ENCODE data around the gene GBP3. TPM values are rescaled to one million over a fixed set of nuclear protein-coding genes. Genes with fewer than 3 reads are reported as not detected.

Gene GBP3
- total RNA-seq, 1 donor from 2014 or later, result 39.4 TPM

DNA sequence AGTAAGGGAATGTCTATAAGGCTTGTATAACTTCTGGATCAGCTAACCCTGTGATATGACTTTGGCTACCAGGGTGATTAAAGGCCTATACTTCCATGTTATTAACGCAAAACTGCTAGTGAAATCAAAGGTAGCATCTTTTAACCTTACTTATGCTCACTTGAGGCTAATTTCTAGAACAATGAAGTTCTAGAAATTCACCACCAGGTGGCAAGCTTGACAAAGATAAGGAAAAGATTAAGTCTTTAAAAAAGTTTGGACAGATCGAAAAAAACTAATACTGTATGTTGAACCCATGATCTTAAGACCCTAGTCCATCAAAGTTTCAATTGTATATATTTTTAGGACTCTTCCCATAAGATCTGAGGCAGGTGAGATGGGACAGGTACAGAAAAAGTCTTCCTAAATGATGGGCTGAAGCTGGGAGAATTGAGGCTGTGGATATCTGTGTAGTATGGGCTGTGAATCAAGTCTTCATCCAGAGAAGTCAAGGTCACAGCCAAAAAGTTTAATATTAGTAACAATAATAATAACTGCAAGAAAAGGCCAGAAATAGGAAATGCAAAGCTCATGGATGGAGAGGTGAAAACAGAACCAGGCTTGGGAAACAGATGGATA, 49.0 kb downstream of the GBP3 start:
- no peaks in the 10 kb centered on the region for H3K27me3 ChIP-seq (ENCODE audit: control insufficient read depth, insufficient read depth, low read length)
- no peaks in the 10 kb centered on the region for H3K36me3 ChIP-seq (ENCODE audit: control insufficient read depth, insufficient read depth, low read length)
- TF ChIP-seq, protein P1, sequence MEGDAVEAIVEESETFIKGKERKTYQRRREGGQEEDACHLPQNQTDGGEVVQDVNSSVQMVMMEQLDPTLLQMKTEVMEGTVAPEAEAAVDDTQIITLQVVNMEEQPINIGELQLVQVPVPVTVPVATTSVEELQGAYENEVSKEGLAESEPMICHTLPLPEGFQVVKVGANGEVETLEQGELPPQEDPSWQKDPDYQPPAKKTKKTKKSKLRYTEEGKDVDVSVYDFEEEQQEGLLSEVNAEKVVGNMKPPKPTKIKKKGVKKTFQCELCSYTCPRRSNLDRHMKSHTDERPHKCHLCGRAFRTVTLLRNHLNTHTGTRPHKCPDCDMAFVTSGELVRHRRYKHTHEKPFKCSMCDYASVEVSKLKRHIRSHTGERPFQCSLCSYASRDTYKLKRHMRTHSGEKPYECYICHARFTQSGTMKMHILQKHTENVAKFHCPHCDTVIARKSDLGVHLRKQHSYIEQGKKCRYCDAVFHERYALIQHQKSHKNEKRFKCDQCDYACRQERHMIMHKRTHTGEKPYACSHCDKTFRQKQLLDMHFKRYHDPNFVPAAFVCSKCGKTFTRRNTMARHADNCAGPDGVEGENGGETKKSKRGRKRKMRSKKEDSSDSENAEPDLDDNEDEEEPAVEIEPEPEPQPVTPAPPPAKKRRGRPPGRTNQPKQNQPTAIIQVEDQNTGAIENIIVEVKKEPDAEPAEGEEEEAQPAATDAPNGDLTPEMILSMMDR (IDR thresholded peaks at IDR 0.05; ENCODE audit: insufficient read depth, low read length, poor library complexity, severe bottlenecking), result peak; percentile 48
- H3K4me3 ChIP-seq (ENCODE audit: low read depth, low read length), result no peak overlapping the region
- no peak for DNase-seq (ENCODE audit: low read depth)

DNA sequence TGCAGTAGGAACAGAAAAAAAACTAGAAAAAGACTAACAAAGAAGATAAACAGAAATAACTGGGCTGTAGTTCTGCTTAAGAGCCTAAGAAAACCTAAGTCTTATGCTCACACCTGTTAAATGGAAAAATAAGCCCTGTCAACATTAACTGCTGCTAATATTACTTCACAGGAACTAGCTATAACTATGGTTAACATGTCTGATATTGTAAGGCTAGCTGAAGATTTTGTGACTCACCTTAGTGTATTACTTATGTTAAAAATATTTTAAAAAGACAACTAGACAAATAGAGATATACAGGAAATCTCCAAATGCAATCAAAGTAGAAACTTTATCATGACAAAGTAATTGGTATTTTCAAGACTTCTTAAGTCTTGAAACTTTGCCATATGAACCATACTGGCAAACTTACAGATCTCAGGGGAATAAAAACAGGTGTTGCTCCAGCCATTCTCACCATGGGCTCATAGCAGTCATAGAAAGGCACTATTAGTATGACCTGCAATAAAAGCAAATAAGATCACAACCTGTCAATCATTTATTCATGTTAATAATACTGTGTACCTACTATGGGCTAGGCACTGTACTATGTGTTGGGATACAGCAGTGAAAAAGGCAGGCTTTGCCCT, 60.9 kb downstream of the GBP3 start:
- Histone ChIP-seq H3K27me3 (ENCODE audit: control insufficient read depth, insufficient read depth, low read length) (no peaks in the 10 kb centered on the region), H3K36me3 (ENCODE audit: control insufficient read depth, insufficient read depth, low read length) (no peaks in the 10 kb centered on the region), H3K4me3 (ENCODE audit: low read depth, low read length) (no peak overlapping the region)
- TF ChIP-seq, protein P1 (IDR thresholded peaks at IDR 0.05; ENCODE audit: insufficient read depth, low read length, poor library complexity, severe bottlenecking), result no peak
- no peak for DNase-seq (ENCODE audit: low read depth)

DNA sequence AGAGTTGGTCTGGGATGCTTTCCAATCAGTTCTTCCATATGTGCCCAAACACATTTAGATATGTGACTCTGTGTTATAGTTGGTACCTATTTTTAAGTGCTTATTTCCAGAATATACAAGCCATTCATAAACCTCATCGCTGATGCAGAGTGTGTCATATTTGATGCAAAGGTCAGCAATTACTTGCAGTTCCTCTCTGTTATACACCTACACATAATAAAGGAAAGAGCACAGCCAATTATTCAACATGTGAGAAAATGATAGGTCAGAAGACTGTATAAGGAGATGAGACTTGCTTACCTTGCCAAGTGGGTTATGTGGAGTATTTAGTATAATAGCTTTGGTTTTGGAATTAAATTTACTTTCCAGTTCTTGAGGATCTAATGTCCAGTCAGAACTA, 61.6 kb downstream of the GBP3 start:
- H3K36me3 ChIP-seq (ENCODE audit: control insufficient read depth, insufficient read depth, low read length), result no peaks in the 10 kb centered on the region
- DNase-seq (ENCODE audit: low read depth), result no peak
- no peak overlapping the region for H3K4me3 ChIP-seq (ENCODE audit: low read depth, low read length)
- TF ChIP-seq, protein P1 (IDR thresholded peaks at IDR 0.05; ENCODE audit: insufficient read depth, low read length, poor library complexity, severe bottlenecking), result no peak
- no peaks in the 10 kb centered on the region for H3K27me3 ChIP-seq (ENCODE audit: control insufficient read depth, insufficient read depth, low read length)

Other genes starting within 250 kb of the GBP3 start
- gene GTF2B, start 131.3 kb downstream of the GBP3 start, total RNA-seq, result 28.5 and 36.3 TPM in 2 replicates
- 36.4 and 43.7 TPM in 2 replicates for gene KYAT3, start 30.2 kb downstream of the GBP3 start, total RNA-seq
- gene RBMXL1, start 30.2 kb downstream of the GBP3 start, total RNA-seq, result 6.6 and 9.5 TPM in 2 replicates
- gene GBP1, start 42.3 kb upstream of the GBP3 start, total RNA-seq, result 20.4 and 29.0 TPM in 2 replicates
- gene GBP2, start 103.2 kb upstream of the GBP3 start, total RNA-seq, result 2.2 and 2.7 TPM in 2 replicates
- not detected in 2 replicates for gene GBP7, start 153.1 kb upstream of the GBP3 start, total RNA-seq
- gene GBP4, start 176.1 kb upstream of the GBP3 start, total RNA-seq, result 0.50 and 1.2 TPM in 2 replicates
- 0.33 TPM in 1 of 2 replicates, not detected in the other for gene GBP5, start 250.0 kb upstream of the GBP3 start, total RNA-seq